SJCRH30 (cell line): Measurements from ENCODE around the gene RRN3. TPM values are rescaled to one million over a fixed set of nuclear protein-coding genes. Genes with fewer than 3 reads are reported as not detected.
A peak's percentile ranks its signal among the peaks of the same experiment; 100 is the strongest.
"Not testable (repeated sequence)": the region's sequence is repeated elsewhere in the genome, so short reads cannot be mapped to it uniquely, and the experiment has no call there.

Experiments
- DNase-seq, 2 experiments: peaks; one replicate each; pipeline ENCODE4 v3.0.0-alpha.2; 2015 to 2020
- H3K27ac ChIP-seq: fragments of 250-450 bp; sonication (Bioruptor Pico); 2 replicates; pipeline ENCODE4 v1.5.1; 2020; ENCODE audit warnings: mild to moderate bottlenecking, moderate library complexity
- H3K27me3 ChIP-seq: fragments of 250-450 bp; sonication (Bioruptor Pico); 2 replicates; pipeline ENCODE4 v1.5.1; 2020; ENCODE audit warnings: mild to moderate bottlenecking, moderate library complexity
- H3K36me3 ChIP-seq: fragments of 250-450 bp; sonication (Bioruptor Pico); 2 replicates; pipeline ENCODE4 v1.5.1; 2020; ENCODE audit warnings: mild to moderate bottlenecking, moderate library complexity
- H3K4me1 ChIP-seq: fragments of 250-450 bp; sonication (Bioruptor Pico); 2 replicates; pipeline ENCODE4 v1.5.1; 2020; ENCODE audit warnings: mild to moderate bottlenecking, moderate library complexity
- H3K4me3 ChIP-seq: fragments of 250-450 bp; sonication (Bioruptor Pico); 2 replicates; pipeline ENCODE4 v1.5.1; 2020; ENCODE audit warnings: mild to moderate bottlenecking, moderate library complexity
- H3K9me3 ChIP-seq: fragments of 250-450 bp; sonication (Bioruptor Pico); replicated peaks from 2 replicates; pipeline ENCODE4 v1.5.1; 2020; ENCODE audit warnings: mild to moderate bottlenecking, moderate library complexity
- total RNA-seq: library from RNA; depleted of rRNA; stranded (reverse); fragments of >200 nt; shearing (Covaris generic); gene quantifications from 2 replicates; pipeline ENCODE4 v1.2.3, GENCODE V29; 2014

Gene RRN3
- total RNA-seq, 1 experiment from 2014 or later: 53.2 TPM

DNA sequence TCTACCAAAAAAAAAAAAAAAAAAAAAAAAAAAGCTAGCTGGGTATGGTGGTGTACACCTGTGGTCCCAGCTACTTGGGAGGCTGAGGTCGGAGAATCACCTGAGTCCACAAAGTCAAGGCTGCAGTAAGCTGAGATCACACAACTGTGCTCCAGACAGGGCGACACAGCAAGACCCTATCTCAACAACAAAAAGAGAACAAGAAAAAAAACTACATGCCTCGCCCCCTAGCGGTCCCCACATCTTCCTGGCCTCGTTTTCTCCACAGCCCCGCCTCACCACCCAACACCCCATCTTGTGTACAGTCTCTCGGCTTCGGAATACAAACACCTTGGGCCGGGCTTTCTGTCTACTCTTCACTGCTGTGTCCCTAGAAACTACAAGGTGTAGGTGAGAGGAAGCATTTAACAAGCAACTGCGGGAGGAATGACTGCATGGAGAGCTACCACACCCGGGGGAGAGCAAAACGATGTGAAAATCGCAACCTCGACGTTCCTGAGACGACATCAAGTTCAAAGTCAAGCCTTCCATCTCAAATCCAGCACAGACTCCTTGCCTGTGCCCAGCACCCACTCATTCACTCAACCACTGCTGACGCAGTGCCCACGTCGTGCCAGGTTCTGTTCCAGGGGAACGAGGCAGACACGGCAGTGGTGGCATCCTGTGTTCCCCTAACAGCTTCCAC lies 47.2 kb downstream of the RRN3 start:
- no peak for DNase-seq
- Histone ChIP-seq H3K36me3 (no peaks in the 10 kb centered on the region; the same call in 1 of the 2 replicates), H3K27ac (no peak overlapping the region), H3K4me1 (no peaks in the 10 kb centered on the region), H3K4me3 (no peak overlapping the region), H3K27me3 (no peaks in the 10 kb centered on the region), H3K9me3 (no peaks in the 10 kb centered on the region)

DNA sequence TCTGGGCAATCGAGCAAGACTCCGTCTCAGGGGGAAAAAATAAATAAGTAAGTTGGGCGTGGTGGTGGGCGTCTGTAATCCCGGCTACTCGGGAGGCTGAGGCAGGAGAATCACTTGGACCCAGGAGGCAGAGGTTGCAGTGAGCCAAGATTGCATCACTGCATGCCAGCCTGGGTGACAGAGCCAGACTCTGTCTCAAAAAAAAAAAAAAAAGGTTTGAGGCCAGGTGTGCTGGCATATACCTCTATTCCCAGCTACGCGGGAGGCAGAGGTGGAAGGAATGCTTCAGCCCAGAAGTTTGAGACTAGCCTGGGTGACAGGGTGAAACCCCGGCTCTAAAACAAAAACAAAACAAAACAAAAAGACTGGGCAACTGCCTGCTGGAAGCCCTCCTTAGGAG lies 48.8 kb downstream of the RRN3 start:
- not testable (repeated sequence) for H3K4me3 ChIP-seq

DNA sequence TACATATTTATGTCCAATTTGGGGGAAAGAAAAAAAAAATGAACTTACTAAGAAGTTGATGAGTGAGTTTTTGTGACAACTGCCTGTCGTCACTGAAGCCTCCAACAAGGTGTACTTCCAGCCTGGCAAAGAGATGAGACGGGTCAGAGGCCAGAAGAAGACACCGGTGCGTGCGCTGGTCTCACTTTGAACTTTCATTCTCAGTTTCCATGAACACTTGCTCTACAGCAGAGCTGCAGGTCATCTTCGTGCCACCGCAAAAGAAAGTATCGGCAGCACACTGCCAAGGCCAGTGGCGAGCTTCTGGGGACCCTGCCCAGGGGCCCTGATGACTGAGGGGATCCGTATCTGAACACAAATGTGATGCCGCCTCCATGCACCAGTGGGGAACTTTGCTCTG lies 49.8 kb downstream of the RRN3 start:
- Histone ChIP-seq H3K9me3 (no peaks in the 10 kb centered on the region), H3K4me1 (no peaks in the 10 kb centered on the region), H3K27me3 (no peaks in the 10 kb centered on the region), H3K27ac (no peak overlapping the region), H3K36me3 (peaks cover 4% of the 10 kb centered on the region; the same call in 1 of the 2 replicates), H3K4me3 (no peak overlapping the region)
- no peak for DNase-seq

More for the DNA sequence above, 48.8 kb downstream of the RRN3 start:
- not testable (repeated sequence) for H3K4me1 ChIP-seq, H3K27ac ChIP-seq, H3K36me3 ChIP-seq, H3K9me3 ChIP-seq, DNase-seq, H3K27me3 ChIP-seq

DNA sequence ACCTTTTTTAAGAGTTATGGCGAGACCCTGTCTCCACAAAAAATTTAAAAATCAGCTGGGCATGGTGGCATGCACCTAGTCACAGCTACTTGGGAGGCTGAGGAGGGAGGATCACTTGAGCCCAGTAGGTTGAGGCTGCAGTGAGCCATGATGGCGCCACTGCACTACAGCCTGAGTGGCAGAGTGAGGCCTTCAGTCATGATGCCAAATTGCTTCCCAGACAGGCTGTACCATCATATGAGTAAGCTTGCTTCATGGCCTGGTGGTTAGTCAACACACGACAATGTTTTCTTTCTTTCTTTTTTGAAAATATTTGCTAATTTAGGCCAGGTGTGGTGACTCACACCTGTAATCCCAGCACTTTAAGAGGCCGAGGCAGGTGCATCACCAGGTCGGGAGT lies 50.7 kb downstream of the RRN3 start:
- Histone ChIP-seq H3K27ac (no peak overlapping the region), H3K4me1 (no peaks in the 10 kb centered on the region), H3K9me3 (no peaks in the 10 kb centered on the region), H3K36me3 (peaks cover 5% of the 10 kb centered on the region), H3K4me3 (no peak overlapping the region), H3K27me3 (no peaks in the 10 kb centered on the region)
- DNase-seq: no peak

DNA sequence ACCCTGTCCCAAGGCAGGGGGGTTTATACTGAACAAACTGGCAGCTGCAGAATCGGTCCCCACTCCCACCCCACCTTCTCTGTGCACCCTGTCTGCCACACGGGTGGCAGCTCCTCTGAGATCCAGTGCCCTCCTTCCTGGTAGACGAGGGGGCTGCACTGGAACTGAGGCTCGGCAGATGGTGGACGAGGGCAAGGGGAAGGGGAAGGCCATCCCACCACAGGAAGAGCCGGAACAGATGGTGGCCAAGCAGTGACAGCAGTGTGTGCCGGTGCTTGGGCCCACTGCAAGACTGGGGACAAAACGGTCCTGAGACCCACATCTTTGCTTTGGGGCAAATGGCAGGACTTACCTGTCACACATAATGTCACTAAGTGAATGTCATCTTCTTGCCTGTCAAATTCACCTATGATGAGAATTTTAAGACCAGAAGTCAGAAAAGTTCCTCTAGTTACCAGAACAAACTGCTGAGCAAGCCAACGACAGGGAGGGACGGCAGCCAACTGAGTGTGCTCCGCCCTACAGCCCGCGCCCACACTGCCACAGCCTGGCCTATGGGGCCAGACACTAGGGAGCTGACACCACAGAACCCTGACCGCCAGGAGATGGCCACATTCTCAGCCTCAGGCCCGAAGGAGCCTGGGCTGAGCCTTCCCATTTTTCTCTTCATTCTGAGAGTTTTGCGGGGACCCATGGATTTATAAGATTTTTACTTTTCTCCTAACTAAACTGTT lies 52.6 kb downstream of the RRN3 start:
- no peak for DNase-seq
- H3K9me3 ChIP-seq: no peaks in the 10 kb centered on the region
- no peak overlapping the region for H3K27ac ChIP-seq
- no peaks in the 10 kb centered on the region for H3K4me1 ChIP-seq
- H3K4me3 ChIP-seq: no peak overlapping the region
- H3K27me3 ChIP-seq: no peaks in the 10 kb centered on the region
- peaks cover 19% of the 10 kb centered on the region for H3K36me3 ChIP-seq

DNA sequence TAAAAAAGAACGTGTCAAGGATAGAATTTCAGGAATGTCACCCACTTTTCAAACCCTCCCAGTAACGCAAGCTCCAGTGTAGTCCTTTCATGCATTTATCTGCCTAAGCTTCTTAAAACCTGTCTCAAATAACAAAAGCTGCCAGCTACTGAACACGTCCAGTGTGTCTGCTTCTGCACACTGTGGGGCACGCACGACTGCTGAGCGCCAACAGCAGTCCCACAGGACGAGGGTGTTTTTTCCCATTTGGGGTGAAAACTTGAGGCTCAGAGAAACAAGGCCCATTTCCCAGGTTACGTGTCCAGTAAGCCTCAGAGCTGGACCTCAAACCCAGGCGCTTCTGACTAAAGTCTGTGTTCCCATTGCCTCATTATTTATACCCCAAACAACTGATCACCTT lies 55.4 kb downstream of the RRN3 start:
- no peak overlapping the region for H3K4me3 ChIP-seq
- H3K9me3 ChIP-seq: no peaks in the 10 kb centered on the region
- no peaks in the 10 kb centered on the region for H3K4me1 ChIP-seq
- DNase-seq: no peak
- H3K27me3 ChIP-seq: no peaks in the 10 kb centered on the region
- peaks cover 25% of the 10 kb centered on the region for H3K36me3 ChIP-seq
- no peak overlapping the region for H3K27ac ChIP-seq

DNA sequence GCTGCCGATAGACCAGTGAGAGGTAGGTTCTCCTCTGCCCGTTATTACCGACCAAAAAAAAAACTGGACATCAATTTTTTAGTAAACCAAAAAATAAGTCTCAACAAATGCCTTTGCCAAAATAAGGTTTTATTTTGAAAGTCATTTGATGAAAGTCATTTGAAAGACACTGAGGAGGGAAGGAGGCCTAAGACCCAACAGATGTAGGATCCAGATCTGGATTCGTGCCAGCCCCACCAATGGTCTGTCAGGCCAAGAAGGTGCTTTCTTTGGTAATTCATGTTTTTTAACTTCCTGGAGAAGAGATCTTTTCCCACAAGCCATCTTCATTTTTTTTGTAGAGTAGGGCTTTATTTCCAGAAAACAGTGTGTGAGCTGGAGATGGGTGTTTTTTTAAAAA lies 56.3 kb downstream of the RRN3 start:
- no peaks in the 10 kb centered on the region for H3K9me3 ChIP-seq
- no peak overlapping the region for H3K4me3 ChIP-seq
- DNase-seq: no peak
- H3K36me3 ChIP-seq: peaks cover 31% of the 10 kb centered on the region
- no peaks in the 10 kb centered on the region for H3K4me1 ChIP-seq
- H3K27ac ChIP-seq: no peak overlapping the region
- H3K27me3 ChIP-seq: no peaks in the 10 kb centered on the region

DNA sequence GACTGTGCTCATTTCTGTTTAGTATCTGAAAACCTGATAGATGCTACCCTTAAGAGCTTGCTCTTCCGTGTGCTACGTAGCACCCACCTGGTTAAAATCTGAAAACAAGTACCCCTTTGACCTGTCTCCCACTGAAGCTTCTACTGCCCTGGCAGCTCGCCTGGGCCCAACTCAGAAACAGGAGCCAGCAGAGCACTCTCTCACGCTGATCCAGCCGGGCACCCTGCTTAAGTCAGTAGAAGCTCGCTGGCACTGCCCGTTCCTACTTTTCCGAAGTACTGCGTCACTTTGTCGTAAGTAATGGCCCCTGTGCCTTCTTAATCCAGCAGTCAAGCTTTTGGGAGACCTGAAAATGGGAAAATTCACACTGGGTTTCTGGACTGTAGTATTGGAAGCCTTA lies 57.1 kb downstream of the RRN3 start:
- Histone ChIP-seq H3K27ac (no peak overlapping the region), H3K9me3 (no peaks in the 10 kb centered on the region), H3K4me3 (no peak overlapping the region), H3K27me3 (no peaks in the 10 kb centered on the region), H3K4me1 (no peaks in the 10 kb centered on the region), H3K36me3 (peaks cover 31% of the 10 kb centered on the region)
- DNase-seq: no peak

DNA sequence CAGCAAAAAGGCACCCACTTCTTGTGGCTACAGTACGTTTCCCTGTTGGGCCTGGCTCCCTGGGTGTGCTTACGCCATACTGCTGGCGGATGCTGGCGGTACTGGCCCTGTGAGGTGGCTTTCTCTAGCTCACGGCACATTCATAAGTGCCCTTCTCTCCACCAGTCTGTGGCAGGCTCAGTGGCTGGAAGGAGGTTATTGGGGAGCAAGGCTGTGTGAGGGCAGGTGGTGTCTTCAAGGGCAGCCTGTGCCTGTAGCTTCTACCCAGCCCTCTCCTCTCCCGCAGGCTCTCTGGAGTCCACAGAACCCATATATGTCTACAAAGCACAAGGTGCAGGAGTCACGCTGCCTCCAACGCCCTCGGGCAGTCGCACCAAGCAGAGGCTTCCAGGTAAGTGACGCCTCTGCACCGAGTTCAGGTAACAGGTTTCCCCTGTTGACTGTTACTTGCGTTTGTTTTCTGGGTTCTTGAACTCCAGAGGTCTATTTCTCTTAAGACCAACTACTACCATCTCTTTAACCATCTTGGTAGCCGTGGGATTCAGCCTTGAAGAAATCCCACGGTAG lies 58.8 kb downstream of the RRN3 start:
- H3K27ac ChIP-seq: no peak overlapping the region
- H3K4me3 ChIP-seq: no peak overlapping the region
- H3K4me1 ChIP-seq: no peaks in the 10 kb centered on the region
- H3K27me3 ChIP-seq: no peaks in the 10 kb centered on the region
- no peak for DNase-seq
- H3K9me3 ChIP-seq: no peaks in the 10 kb centered on the region
- peaks cover 31% of the 10 kb centered on the region for H3K36me3 ChIP-seq

DNA sequence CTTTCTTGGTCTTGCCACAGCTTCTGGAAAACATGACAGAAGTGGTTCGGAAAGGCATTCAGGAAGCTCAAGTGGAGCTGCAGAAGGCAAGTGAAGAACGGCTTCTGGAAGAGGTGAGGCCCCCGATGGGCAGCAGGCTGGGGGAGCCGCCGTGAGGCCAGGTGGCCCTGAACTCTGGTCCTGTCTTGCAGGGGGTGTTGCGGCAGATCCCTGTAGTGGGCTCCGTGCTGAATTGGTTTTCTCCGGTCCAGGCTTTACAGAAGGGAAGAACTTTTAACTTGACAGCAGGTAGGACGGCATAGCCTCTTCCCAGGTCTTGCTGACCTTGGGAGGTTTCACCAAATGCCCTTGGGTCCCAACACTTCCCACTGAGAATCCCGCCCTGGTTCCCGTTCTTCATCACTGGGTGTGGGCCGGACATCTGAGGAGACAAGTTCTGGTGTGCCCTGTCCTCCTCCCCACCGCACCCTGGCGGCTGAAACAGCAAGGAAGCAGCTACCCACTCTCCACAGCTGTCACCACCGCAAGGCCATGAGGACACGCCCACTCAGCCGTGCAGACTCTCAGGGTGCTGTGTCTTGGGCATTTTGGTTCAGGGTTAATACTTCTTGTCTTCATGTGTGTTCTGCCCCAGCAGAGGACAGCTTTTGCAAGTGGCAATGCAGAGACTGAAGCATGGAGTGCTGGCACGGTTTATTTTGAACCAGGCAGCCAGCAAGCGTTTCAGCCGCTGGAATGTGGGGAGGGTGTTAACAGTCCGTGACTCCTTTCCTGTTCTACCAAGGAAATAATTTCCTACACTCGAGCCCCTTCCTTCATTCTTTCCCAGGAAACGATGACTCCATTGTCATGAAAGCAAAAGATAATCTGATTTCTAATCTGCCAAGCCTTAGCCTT lies 59.6 kb downstream of the RRN3 start:
- Histone ChIP-seq H3K27me3 (no peaks in the 10 kb centered on the region), H3K27ac (no peak overlapping the region), H3K4me3 (no peak overlapping the region), H3K9me3 (no peaks in the 10 kb centered on the region), H3K36me3 (peaks cover 30% of the 10 kb centered on the region), H3K4me1 (peaks cover 5% of the 10 kb centered on the region)
- no peak for DNase-seq

DNA sequence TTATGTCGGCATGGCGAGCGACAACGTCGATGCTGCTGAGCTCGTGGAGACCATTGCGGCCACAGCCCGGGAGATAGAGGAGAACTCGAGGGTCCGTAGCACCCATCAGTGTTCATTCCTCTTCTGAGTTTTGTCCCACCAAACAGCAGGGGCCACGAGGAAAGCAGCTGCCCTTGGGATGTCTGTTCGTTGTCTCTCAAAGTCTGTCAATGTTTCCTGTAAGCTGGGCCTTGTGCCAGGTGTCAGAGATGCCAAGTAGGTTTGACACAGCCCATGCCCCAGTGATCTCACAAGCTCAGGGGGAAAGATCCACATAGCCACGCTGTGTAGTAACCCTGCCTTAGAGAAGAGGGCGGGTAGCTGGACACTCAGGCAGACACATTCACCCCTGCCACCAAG lies 60.8 kb downstream of the RRN3 start:
- DNase-seq: no peak
- H3K4me3 ChIP-seq: no peak overlapping the region
- H3K9me3 ChIP-seq: no peaks in the 10 kb centered on the region
- H3K27ac ChIP-seq: no peak overlapping the region
- peaks cover 28% of the 10 kb centered on the region for H3K36me3 ChIP-seq
- H3K4me1 ChIP-seq: peaks cover 5% of the 10 kb centered on the region
- H3K27me3 ChIP-seq: no peaks in the 10 kb centered on the region

DNA sequence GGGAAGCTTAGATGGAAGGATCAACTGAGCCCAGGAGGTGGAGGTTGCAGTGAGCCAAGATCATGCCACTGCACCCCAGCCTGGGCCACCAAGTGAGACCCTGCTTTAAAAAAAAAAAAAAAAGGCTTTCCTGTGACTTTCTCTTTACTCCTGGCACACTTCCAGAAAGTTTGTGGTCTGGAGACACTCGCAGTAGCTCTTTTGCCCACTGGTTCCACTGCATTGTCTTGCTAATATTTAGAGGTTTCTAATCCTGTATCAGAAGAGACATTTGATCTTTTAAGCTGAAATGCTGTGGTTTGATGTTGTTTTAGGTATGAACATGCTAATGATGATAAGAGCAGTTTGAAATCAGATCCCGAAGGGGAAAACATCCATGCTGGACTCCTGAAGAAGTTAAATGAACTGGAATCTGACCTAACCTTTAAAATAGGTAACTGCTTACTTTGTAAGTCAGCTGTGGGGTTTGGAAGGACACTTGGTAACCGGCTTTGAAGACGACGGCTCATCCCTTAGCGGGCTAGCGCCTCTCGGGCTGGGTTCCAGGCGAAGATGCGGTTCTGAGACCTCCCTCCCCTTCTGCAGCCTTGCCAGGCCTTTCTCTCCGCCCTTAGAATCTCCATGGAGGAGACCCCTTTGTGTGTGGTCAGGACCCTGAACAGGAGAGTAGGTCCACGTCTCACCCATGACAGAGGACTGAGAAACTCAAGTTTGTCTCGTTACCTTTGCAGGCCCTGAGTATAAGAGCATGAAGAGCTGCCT lies 61.3 kb downstream of the RRN3 start:
- Histone ChIP-seq H3K36me3 (peaks cover 23% of the 10 kb centered on the region), H3K4me1 (peaks cover 5% of the 10 kb centered on the region), H3K27me3 (no peaks in the 10 kb centered on the region), H3K27ac (no peak overlapping the region), H3K4me3 (no peak overlapping the region), H3K9me3 (no peaks in the 10 kb centered on the region)
- DNase-seq: peak; percentile 50 to 69

DNA sequence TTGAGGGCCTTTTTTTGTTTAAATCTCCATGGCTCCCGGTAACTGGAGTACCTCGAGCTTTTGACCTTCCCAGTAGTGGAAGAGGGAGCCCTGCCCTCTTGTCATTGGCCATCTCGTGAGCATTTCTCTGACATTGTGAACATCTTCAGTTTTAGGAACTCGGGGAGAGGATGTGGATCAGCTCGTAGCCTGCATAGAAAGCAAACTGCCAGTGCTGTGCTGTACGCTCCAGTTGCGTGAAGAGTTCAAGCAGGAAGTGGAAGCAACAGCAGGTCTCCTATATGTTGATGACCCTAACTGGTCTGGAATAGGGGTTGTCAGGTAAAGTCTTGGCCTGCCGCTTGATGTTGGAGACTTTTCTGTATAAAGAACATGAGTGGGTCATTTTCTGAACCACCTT lies 62.5 kb downstream of the RRN3 start:
- no peak overlapping the region for H3K4me3 ChIP-seq
- no peaks in the 10 kb centered on the region for H3K9me3 ChIP-seq
- no peak for DNase-seq
- H3K27me3 ChIP-seq: no peaks in the 10 kb centered on the region
- peaks cover 5% of the 10 kb centered on the region for H3K4me1 ChIP-seq
- H3K36me3 ChIP-seq: peaks cover 15% of the 10 kb centered on the region
- no peak overlapping the region for H3K27ac ChIP-seq

DNA sequence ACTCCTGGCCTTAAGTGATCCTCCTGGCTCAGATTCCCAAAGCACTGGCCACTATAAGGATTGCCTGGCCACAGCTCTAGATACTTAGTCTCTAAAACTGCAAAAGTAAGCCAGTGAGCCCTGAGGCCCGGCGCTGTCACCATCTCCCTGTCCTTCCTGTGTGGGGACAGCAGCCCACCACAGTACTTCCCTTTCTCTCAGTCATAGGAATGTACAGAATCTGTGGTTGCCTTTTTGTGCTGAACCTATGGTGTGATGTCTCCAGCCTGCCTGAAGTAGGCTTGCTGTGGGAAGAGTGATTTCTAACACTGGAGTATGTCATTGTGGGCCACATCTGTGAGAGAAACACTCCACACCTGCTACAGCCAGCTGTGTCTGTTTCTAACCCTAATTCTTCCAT lies 62.9 kb downstream of the RRN3 start:
- Histone ChIP-seq H3K27ac (no peak overlapping the region), H3K9me3 (no peaks in the 10 kb centered on the region), H3K36me3 (peaks cover 15% of the 10 kb centered on the region), H3K27me3 (no peaks in the 10 kb centered on the region), H3K4me3 (no peak overlapping the region), H3K4me1 (peaks cover 5% of the 10 kb centered on the region)
- DNase-seq: no peak
